Hepatocyte (in vitro differentiated cells): Measurements from ENCODE around the gene BAHCC1. TPM values are rescaled to one million over a fixed set of nuclear protein-coding genes. Genes with fewer than 3 reads are reported as not detected.

Source experiments
- DNase-seq: peaks from one replicate; pipeline ENCODE4 v3.0.0-alpha.2; 2016; ENCODE audit warnings: low spot score
- H2AFZ ChIP-seq: fragments of 200-600 bp; sonication (generic); 2 replicates; pipeline ENCODE4 v1.6.0; 2016; ENCODE audit warnings: antibody characterized with exemption, mild to moderate bottlenecking
- H3K27ac ChIP-seq: fragments of 200-600 bp; sonication (generic); 2 replicates; pipeline ENCODE4 v1.5.1; 2016; ENCODE audit warnings: mild to moderate bottlenecking
- H3K27me3 ChIP-seq: fragments of 200-600 bp; sonication (generic); 2 replicates; pipeline ENCODE4 v1.6.1; 2016
- H3K36me3 ChIP-seq: fragments of 200-600 bp; sonication (generic); replicated peaks from 2 replicates; pipeline ENCODE4 v1.5.1; 2016; ENCODE audit warnings: low read depth; ENCODE audit not compliant: insufficient read depth
- H3K4me1 ChIP-seq: fragments of 200-600 bp; sonication (generic); 2 replicates; pipeline ENCODE4 v1.5.1; 2016; ENCODE audit warnings: mild to moderate bottlenecking, moderate library complexity; ENCODE audit not compliant: insufficient read depth
- H3K4me2 ChIP-seq: fragments of 200-600 bp; sonication (generic); 2 replicates; pipeline ENCODE4 v1.6.0; 2016
- H3K4me3 ChIP-seq: fragments of 200-600 bp; sonication (generic); 2 replicates; pipeline ENCODE4 v1.5.1; 2016; ENCODE audit warnings: mild to moderate bottlenecking
- H3K79me2 ChIP-seq: fragments of 200-600 bp; sonication (generic); 2 replicates; pipeline ENCODE4 v1.6.0; 2017; ENCODE audit warnings: mild to moderate bottlenecking
- H3K9me2 ChIP-seq: fragments of 200-600 bp; sonication (generic); replicated peaks from 2 replicates; pipeline ENCODE4 v1.6.0; 2017; ENCODE audit warnings: mild to moderate bottlenecking; ENCODE audit not compliant: insufficient read depth
- H3K9me3 ChIP-seq: fragments of 200-600 bp; sonication (generic); 2 replicates; pipeline ENCODE4 v1.5.1; 2016; ENCODE audit warnings: low read depth, mild to moderate bottlenecking
- H4K20me1 ChIP-seq: fragments of 200-600 bp; sonication (generic); 2 replicates; pipeline ENCODE4 v1.6.0; 2016; ENCODE audit warnings: mild to moderate bottlenecking; ENCODE audit not compliant: insufficient read depth, poor library complexity, severe bottlenecking
- EZH2 ChIP-seq: fragments of 200-600 bp; sonication (generic); IDR thresholded peaks from 2 replicates; pipeline ENCODE4 v1.6.1; 2016; ENCODE audit warnings: antibody characterized with exemption, mild to moderate bottlenecking, borderline replicate concordance
- EZH2phosphoT487 ChIP-seq: fragments of 200-600 bp; sonication (generic); IDR thresholded peaks from one replicate; pipeline ENCODE4 v1.6.1; 2018; ENCODE audit warnings: antibody characterized with exemption, mild to moderate bottlenecking, low read depth, moderate library complexity; ENCODE audit not compliant: unreplicated experiment, severe bottlenecking
- WGBS: methylation state at CpG from one replicate; pipeline ENCODE4 v1.1.6; 2016; ENCODE audit warnings: low lambda C conversion rate; ENCODE audit errors: missing lambda C conversion rate; 5-methylcytosine and 5-hydroxymethylcytosine counted together
- polyA plus RNA-seq: library from polyadenylated mRNA; unstranded; fragments of >200 nt; fragmentation: Nextera tagmentation; extraction: Ambion mirVana; gene quantifications from 2 replicates; pipeline ENCODE4 v1.2.1, GENCODE V29; 2016
- total RNA-seq: library from RNA; depleted of rRNA; stranded (reverse); fragments of >200 nt; gene quantifications from 2 replicates; pipeline ENCODE4 v1.2.3, GENCODE V29; 2014
- TF ChIP-seq, protein P1 (sequence below): fragments of 200-600 bp; sonication (generic); IDR thresholded peaks from 2 replicates; pipeline ENCODE4 v1.5.1; 2016; ENCODE audit warnings: antibody characterized with exemption, mild to moderate bottlenecking; ENCODE audit not compliant: poor library complexity

The BAHCC1 gene
- total and polyA plus RNA-seq, 2 experiments from 2014 or later, result 6.4 to 6.6 TPM

DNA sequence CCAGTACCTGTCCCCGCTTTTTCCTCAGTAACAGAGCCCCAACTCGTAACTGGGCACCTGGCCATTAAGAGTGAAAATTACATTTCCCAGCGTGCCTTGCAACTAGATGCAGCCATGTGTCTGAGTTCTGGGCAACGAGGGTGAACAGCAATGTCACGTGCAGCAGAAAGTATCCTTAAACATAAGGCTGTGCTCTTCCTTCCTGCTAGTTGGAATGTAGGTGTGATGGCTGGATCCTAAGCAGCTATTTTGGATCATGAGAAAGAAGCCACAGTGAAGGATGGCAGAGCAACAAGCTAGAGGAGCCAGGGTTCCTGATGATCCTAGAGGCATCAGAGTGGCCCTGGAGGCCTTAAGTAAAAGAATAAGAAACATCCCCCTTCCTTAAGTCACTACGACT lies 81.4 kb downstream of the BAHCC1 start:
- Histone ChIP-seq H3K36me3 (no peaks in the 10 kb centered on the region), H3K27ac (no peak overlapping the region), H3K79me2 (no peaks in the 10 kb centered on the region), H3K4me2 (no peak overlapping the region), H3K4me3 (no peak overlapping the region), H3K9me2 (no peaks in the 10 kb centered on the region), H3K4me1 (peaks cover under 1% of the 10 kb centered on the region), H2AFZ (no peak overlapping the region), H4K20me1 (no peaks in the 10 kb centered on the region), H3K27me3 (no peaks in the 10 kb centered on the region), H3K9me3 (no peaks in the 10 kb centered on the region)
- TF ChIP-seq, protein P1, sequence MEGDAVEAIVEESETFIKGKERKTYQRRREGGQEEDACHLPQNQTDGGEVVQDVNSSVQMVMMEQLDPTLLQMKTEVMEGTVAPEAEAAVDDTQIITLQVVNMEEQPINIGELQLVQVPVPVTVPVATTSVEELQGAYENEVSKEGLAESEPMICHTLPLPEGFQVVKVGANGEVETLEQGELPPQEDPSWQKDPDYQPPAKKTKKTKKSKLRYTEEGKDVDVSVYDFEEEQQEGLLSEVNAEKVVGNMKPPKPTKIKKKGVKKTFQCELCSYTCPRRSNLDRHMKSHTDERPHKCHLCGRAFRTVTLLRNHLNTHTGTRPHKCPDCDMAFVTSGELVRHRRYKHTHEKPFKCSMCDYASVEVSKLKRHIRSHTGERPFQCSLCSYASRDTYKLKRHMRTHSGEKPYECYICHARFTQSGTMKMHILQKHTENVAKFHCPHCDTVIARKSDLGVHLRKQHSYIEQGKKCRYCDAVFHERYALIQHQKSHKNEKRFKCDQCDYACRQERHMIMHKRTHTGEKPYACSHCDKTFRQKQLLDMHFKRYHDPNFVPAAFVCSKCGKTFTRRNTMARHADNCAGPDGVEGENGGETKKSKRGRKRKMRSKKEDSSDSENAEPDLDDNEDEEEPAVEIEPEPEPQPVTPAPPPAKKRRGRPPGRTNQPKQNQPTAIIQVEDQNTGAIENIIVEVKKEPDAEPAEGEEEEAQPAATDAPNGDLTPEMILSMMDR, result no peak
- TF ChIP-seq EZH2, result no peak
- TF ChIP-seq EZH2phosphoT487, result no peak
- DNase-seq, result no peak
- 93% methylated on average over 6 of the region's 6 CpGs for WGBS

- no peak for TF ChIP-seq EZH2phosphoT487
- TF ChIP-seq, protein P1, result no peak
- no peak for TF ChIP-seq EZH2
- DNase-seq, result no peak
- Histone ChIP-seq H3K4me3 (no peak overlapping the region), H3K27me3 (no peaks in the 10 kb centered on the region), H4K20me1 (no peaks in the 10 kb centered on the region), H3K4me1 (no peaks in the 10 kb centered on the region), H3K27ac (no peak overlapping the region), H2AFZ (no peak overlapping the region), H3K4me2 (no peak overlapping the region), H3K36me3 (no peaks in the 10 kb centered on the region), H3K79me2 (no peaks in the 10 kb centered on the region), H3K9me3 (no peaks in the 10 kb centered on the region), H3K9me2 (no peaks in the 10 kb centered on the region)
- WGBS, result 86% methylated on average over 6 of the region's 7 CpGs
Measured at GRCh38 chr17:81477173-81477572, 81.9 kb downstream of the BAHCC1 start.

DNA sequence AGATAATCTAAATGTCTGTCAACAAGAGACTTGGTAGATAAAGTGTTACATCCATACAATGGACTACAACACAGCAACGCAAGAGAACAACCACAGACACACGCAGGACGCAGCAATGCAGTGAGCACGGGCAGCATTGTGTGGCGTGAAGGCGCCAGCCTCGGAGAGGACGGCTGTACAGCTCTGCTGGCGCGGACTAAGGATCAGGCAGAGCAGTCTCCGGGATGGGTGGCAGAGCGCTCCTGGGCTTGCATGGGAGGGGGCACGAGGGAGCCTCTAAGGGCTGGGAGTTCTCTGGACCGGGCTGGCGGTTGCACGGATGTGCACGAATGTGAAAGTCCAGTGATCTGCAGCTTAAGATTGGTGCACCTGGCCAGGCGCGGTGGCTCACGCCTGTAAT lies 82.9 kb downstream of the BAHCC1 start:
- Histone ChIP-seq H3K4me1 (peaks cover 3% of the 10 kb centered on the region), H3K27ac (no peak overlapping the region), H3K9me2 (no peaks in the 10 kb centered on the region), H3K79me2 (no peaks in the 10 kb centered on the region), H3K27me3 (no peaks in the 10 kb centered on the region), H3K4me2 (no peak overlapping the region), H3K4me3 (no peak overlapping the region), H3K9me3 (no peaks in the 10 kb centered on the region), H3K36me3 (no peaks in the 10 kb centered on the region), H2AFZ (no peak overlapping the region), H4K20me1 (no peaks in the 10 kb centered on the region)
- 89% methylated on average over 20 of the region's 20 CpGs for WGBS
- TF ChIP-seq, protein P1, result no peak
- no peak for TF ChIP-seq EZH2phosphoT487
- DNase-seq, result no peak
